Liver (tissue), 9 donors: ENCODE results near the gene FRAS1. TPM values are rescaled to one million over a fixed set of nuclear protein-coding genes. Genes with fewer than 3 reads are reported as not detected.

Experiments used
- DNase-seq: peaks from one replicate; pipeline ENCODE4 v3.0.0-alpha.2; 2017; ENCODE audit warnings: low spot score
- H3K27ac ChIP-seq, 2 donors: one replicate each; pipeline ENCODE4 v1.7.0; 2013; ENCODE audit warnings: inconsistent platforms in 2 of 2, low read length in 2 of 2, control low read depth in 1 of 2, low read depth in 1 of 2, mild to moderate bottlenecking in 1 of 2
- H3K27me3 ChIP-seq, 4 donors: one replicate each; pipeline versions ENCODE4 v1.6.1 to v1.7.0; 2013; ENCODE audit warnings: low read length in 3 of 4, inconsistent platforms in 1 of 4, mild to moderate bottlenecking in 1 of 4, moderate library complexity in 1 of 4; ENCODE audit not compliant: control insufficient read depth in 4 of 4, insufficient read depth in 4 of 4
- H3K36me3 ChIP-seq, 4 donors: one replicate each; pipeline versions ENCODE4 v1.6.1 to v1.7.0; 2013; ENCODE audit warnings: low read length in 3 of 4, mild to moderate bottlenecking in 3 of 4, low read depth in 1 of 4, moderate library complexity in 1 of 4; ENCODE audit not compliant: control insufficient read depth in 4 of 4, insufficient read depth in 3 of 4
- H3K4me1 ChIP-seq, 4 donors: one replicate each; pipeline versions ENCODE4 v1.6.1 to v1.7.0; 2013; ENCODE audit warnings: low read length in 3 of 4, mild to moderate bottlenecking in 3 of 4, moderate library complexity in 1 of 4; ENCODE audit not compliant: control insufficient read depth in 4 of 4, insufficient read depth in 4 of 4
- H3K4me3 ChIP-seq, 3 donors: one replicate each; pipeline versions ENCODE4 v1.6.1 to v1.7.0; 2013; ENCODE audit warnings: low read length in 3 of 3, control low read depth in 1 of 3, low read depth in 1 of 3, mild to moderate bottlenecking in 1 of 3
- H3K9ac ChIP-seq, 2 donors: one replicate each; pipeline ENCODE4 v1.7.0; 2013; ENCODE audit warnings: low read length in 2 of 2, mild to moderate bottlenecking in 2 of 2, moderate library complexity in 2 of 2, control low read depth in 1 of 2, low read depth in 1 of 2
- H3K9me3 ChIP-seq, 4 donors: one replicate each; pipeline versions ENCODE4 v1.6.1 to v1.7.0; 2013; ENCODE audit warnings: low read length in 3 of 4; ENCODE audit not compliant: control insufficient read depth in 4 of 4
- ATF3 ChIP-seq: IDR thresholded peaks from 2 replicates; pipeline ENCODE4 v1.6.1; 2016; ENCODE audit warnings: antibody characterized with exemption
- CTCF ChIP-seq: fragments of 150-350 bp; IDR thresholded peaks from 2 replicates; pipeline ENCODE4 v1.5.1; 2017; ENCODE audit warnings: improper control_type of control experiment, low read depth, low read length; ENCODE audit not compliant: missing input control
- EGR1 ChIP-seq, 2 donors: IDR thresholded peaks; 2 replicates each; pipeline ENCODE4 v1.6.1; 2016 to 2018; ENCODE audit warnings: antibody characterized with exemption in 2 of 2, low read depth in 2 of 2
- FOXA1 ChIP-seq: IDR thresholded peaks from 2 replicates; pipeline ENCODE4 v1.6.1; 2016; ENCODE audit warnings: antibody characterized with exemption
- FOXA2 ChIP-seq: IDR thresholded peaks from 2 replicates; pipeline ENCODE4 v1.6.1; 2016; ENCODE audit warnings: antibody characterized with exemption
- GABPA ChIP-seq, 2 donors: IDR thresholded peaks in 1 of 2; conservative IDR thresholded peaks in 1 of 2; 2 replicates each; pipeline ENCODE4 v1.6.1; 2016; ENCODE audit warnings: antibody characterized with exemption in 2 of 2, mild to moderate bottlenecking in 1 of 2, moderate library complexity in 1 of 2
- HNF4A ChIP-seq, 2 donors: conservative IDR thresholded peaks; 2 replicates each; pipeline ENCODE4 v1.6.1; 2016; ENCODE audit warnings: antibody characterized with exemption in 2 of 2, mild to moderate bottlenecking in 2 of 2
- HNF4G ChIP-seq: IDR thresholded peaks from 2 replicates; pipeline ENCODE4 v1.6.1; 2016; ENCODE audit warnings: antibody characterized with exemption
- JUND ChIP-seq, 2 donors: IDR thresholded peaks; 2 replicates each; pipeline ENCODE4 v1.6.1; 2016; ENCODE audit warnings: antibody characterized with exemption in 2 of 2
- MAX ChIP-seq: IDR thresholded peaks from 2 replicates; pipeline ENCODE4 v1.6.1; 2016; ENCODE audit warnings: antibody characterized with exemption
- NR2F2 ChIP-seq: IDR thresholded peaks from 2 replicates; pipeline ENCODE4 v1.6.1; 2016; ENCODE audit warnings: antibody characterized with exemption
- RAD21 ChIP-seq, 2 donors: IDR thresholded peaks; 2 replicates each; pipeline ENCODE4 v1.6.1; 2016; ENCODE audit warnings: antibody characterized with exemption in 2 of 2, mild to moderate bottlenecking in 2 of 2
- REST ChIP-seq: IDR thresholded peaks from 2 replicates; pipeline ENCODE4 v1.6.1; 2016; ENCODE audit warnings: antibody characterized with exemption, mild to moderate bottlenecking
- RXRA ChIP-seq, 2 donors: IDR thresholded peaks; 2 replicates each; pipeline ENCODE4 v1.6.1; 2017 to 2018; ENCODE audit warnings: antibody characterized with exemption in 2 of 2, mild to moderate bottlenecking in 1 of 2
- SP1 ChIP-seq: IDR thresholded peaks from 2 replicates; pipeline ENCODE4 v1.6.1; 2018; ENCODE audit warnings: antibody characterized with exemption, mild to moderate bottlenecking
- TAF1 ChIP-seq: conservative IDR thresholded peaks from 2 replicates; pipeline ENCODE4 v1.6.1; 2016; ENCODE audit warnings: antibody characterized with exemption, mild to moderate bottlenecking
- YY1 ChIP-seq: IDR thresholded peaks from 2 replicates; pipeline ENCODE4 v1.6.1; 2016; ENCODE audit warnings: antibody characterized with exemption, mild to moderate bottlenecking
- ZBTB33 ChIP-seq: IDR thresholded peaks from 2 replicates; pipeline ENCODE4 v1.6.1; 2016; ENCODE audit warnings: antibody characterized with exemption
- WGBS: extraction: QIAGEN DNeasy Blood & Tissue Kit; methylation state at CpG from one replicate; pipeline ENCODE4 v1.1.7; 2013; 5-methylcytosine and 5-hydroxymethylcytosine counted together
- polyA plus RNA-seq, 2 donors: library from polyadenylated mRNA; stranded (reverse) in 1 of 2; unstranded in 1 of 2; fragments of 200-250 nt in 1 of 2; fragments of >200 nt in 1 of 2; fragmentation: Nextera tagmentation in 1 of 2; extraction: Ambion mirVana in 1 of 2; gene quantifications; one replicate each; pipeline versions ENCODE4 v1.2.1 to v1.2.3, GENCODE V29; 2013 to 2015
- total RNA-seq, 2 donors: library from RNA; depleted of rRNA; stranded (reverse); fragments of >200 nt; gene quantifications; one replicate each; pipeline ENCODE4 v1.2.3, GENCODE V29; 2014
- donor health status: healthy.
- donor health status: healthy.
- donor health status: healthy.
- donor health status: healthy.
- donor health status: healthy.

FRAS1 gene
- total and polyA plus RNA-seq, 4 donors, result 0.08 to 6.0 (median 1.1) TPM

GRCh38 chr4:78286281-78286680 is 229.2 kb downstream of the FRAS1 start:
- TF ChIP-seq TAF1 (no peak), JUND (IDR thresholded peaks at IDR 0.05) (no peak), RAD21 (IDR thresholded peaks at IDR 0.05) (no peak), MAX (no peak), EGR1 (IDR thresholded peaks at IDR 0.05; ENCODE audit: low read depth in 2 of 2) (no peak), CTCF (no peak), REST (no peak), GABPA (IDR thresholded peaks at IDR 0.05 in 1 of 2, conservative IDR thresholded peaks at IDR 0.05 in 1 of 2) (no peak), SP1 (no peak), HNF4G (no peak), ZBTB33 (no peak), HNF4A (conservative IDR thresholded peaks at IDR 0.05) (no peak), RXRA (IDR thresholded peaks at IDR 0.05) (no peak), NR2F2 (no peak), FOXA2 (no peak), YY1 (no peak), ATF3 (no peak), FOXA1 (no peak)
- DNase-seq, result no peak
- WGBS, result 90% methylated on average over 5 of the region's 5 CpGs

More at GRCh38 chr4:78286281-78286680, 229.2 kb downstream of the FRAS1 start:
- Histone ChIP-seq H3K4me3 (no peak overlapping the region), H3K27me3 (peaks cover 0 to 3% (median 0%) of the 10 kb centered on the region in 4 donors), H3K4me1 (no peaks in the 10 kb centered on the region), H3K27ac (no peak overlapping the region), H3K9me3 (no peaks in the 10 kb centered on the region), H3K36me3 (no peaks in the 10 kb centered on the region), H3K9ac (no peak overlapping the region)
